ENCODE data around the gene INTS7. TPM values are rescaled to one million over a fixed set of nuclear protein-coding genes. Genes with fewer than 3 reads are reported as not detected.

INTS7 gene
- total RNA-seq, 2 experiments from 2014 or later: 2.9 to 3.2 TPM

GRCh38 chr1:211895126-211895759, 140.1 kb downstream of the INTS7 start:
- DNase-seq (no peak), ATAC-seq (ENCODE audit: poor library complexity) (no peak)
- TF ChIP-seq CTCF (IDR thresholded peaks at IDR 0.05): no peak
- intact Hi-C loops (cut with DNase I, micrococcal nuclease): no loop called here
- Histone ChIP-seq H3K9me3 (ENCODE audit: control insufficient read depth in 1 of 2, insufficient read depth in 1 of 2, low read length in 2 of 2) (no peaks in the 10 kb centered on the region), H3K27ac (ENCODE audit: low read depth in 1 of 2, low read length in 2 of 2) (no peak overlapping the region), H3K27me3 (ENCODE audit: control insufficient read depth in 1 of 2, insufficient read depth in 2 of 2, low read length in 2 of 2) (no peaks in the 10 kb centered on the region), H3K36me3 (ENCODE audit: insufficient read depth, low read length) (no peaks in the 10 kb centered on the region), H3K4me3 (ENCODE audit: low read length) (no peak overlapping the region), H3K4me1 (ENCODE audit: insufficient read depth, low read length) (no peaks in the 10 kb centered on the region)
- CTCF ChIA-PET: no interaction called here
- H3K27ac Mint-ChIP-seq: no peak overlapping the region
- H3K4me3 Mint-ChIP-seq: no peak overlapping the region
- no peaks in the 10 kb centered on the region for H3K9me3 Mint-ChIP-seq
- no peaks in the 10 kb centered on the region for H3K36me3 Mint-ChIP-seq (ENCODE audit: low read depth)
- H3K27me3 Mint-ChIP-seq: no peaks in the 10 kb centered on the region
- H3K4me1 Mint-ChIP-seq (ENCODE audit: low read depth): no peaks in the 10 kb centered on the region
- POLR2A ChIA-PET: no interaction called here

DNA sequence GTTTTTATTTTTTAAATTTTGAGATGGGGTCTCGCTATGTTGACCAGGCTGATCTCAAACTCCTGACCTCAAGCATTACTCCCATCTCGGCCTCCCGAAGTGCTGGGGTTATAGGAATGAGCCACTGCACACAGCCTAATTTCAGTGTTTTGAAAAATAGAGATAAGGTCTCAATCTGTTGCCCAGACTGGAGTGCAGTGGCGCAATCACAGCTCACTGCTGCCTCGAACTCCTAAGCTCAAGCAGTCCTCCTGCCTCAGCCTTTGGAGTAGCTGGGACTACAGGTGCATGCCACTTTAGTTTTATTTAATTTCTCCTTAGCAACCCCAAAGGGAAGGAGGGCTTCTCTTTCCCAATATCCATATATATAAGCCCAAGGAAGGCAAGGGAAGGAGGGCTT, 141.0 kb downstream of the INTS7 start:
- intact Hi-C loops (cut with DNase I, micrococcal nuclease): no loop called here
- ATAC-seq (ENCODE audit: poor library complexity) (no peak), DNase-seq (no peak)
- POLR2A ChIA-PET: no interaction called here
- no peaks in the 10 kb centered on the region for H3K9me3 Mint-ChIP-seq
- CTCF ChIA-PET: no interaction called here
- H3K4me3 ChIP-seq (ENCODE audit: low read length): no peak overlapping the region
- H3K36me3 ChIP-seq (ENCODE audit: insufficient read depth, low read length): no peaks in the 10 kb centered on the region
- no peak overlapping the region for H3K4me3 Mint-ChIP-seq
- H3K27ac Mint-ChIP-seq: no peak overlapping the region
- no peaks in the 10 kb centered on the region for H3K4me1 Mint-ChIP-seq (ENCODE audit: low read depth)
- H3K27me3 ChIP-seq (ENCODE audit: control insufficient read depth in 1 of 2, insufficient read depth in 2 of 2, low read length in 2 of 2): no peaks in the 10 kb centered on the region
- no peak overlapping the region for H3K27ac ChIP-seq (ENCODE audit: low read depth in 1 of 2, low read length in 2 of 2)
- H3K9me3 ChIP-seq (ENCODE audit: control insufficient read depth in 1 of 2, insufficient read depth in 1 of 2, low read length in 2 of 2): peaks cover 0 to under 1% of the 10 kb centered on the region in 2 experiments
- no peaks in the 10 kb centered on the region for H3K4me1 ChIP-seq (ENCODE audit: insufficient read depth, low read length)
- no peaks in the 10 kb centered on the region for H3K27me3 Mint-ChIP-seq
- H3K36me3 Mint-ChIP-seq (ENCODE audit: low read depth): no peaks in the 10 kb centered on the region
- no peak for TF ChIP-seq CTCF (IDR thresholded peaks at IDR 0.05)

- intact Hi-C loops (cut with DNase I, micrococcal nuclease): no loop called here
- Histone ChIP-seq H3K4me3 (ENCODE audit: low read length) (no peak overlapping the region), H3K27me3 (ENCODE audit: control insufficient read depth in 1 of 2, insufficient read depth in 2 of 2, low read length in 2 of 2) (no peaks in the 10 kb centered on the region), H3K9me3 (ENCODE audit: control insufficient read depth in 1 of 2, insufficient read depth in 1 of 2, low read length in 2 of 2) (peaks cover 0 to 7% of the 10 kb centered on the region in 2 experiments), H3K27ac (ENCODE audit: low read depth in 1 of 2, low read length in 2 of 2) (no peak overlapping the region), H3K4me1 (ENCODE audit: insufficient read depth, low read length) (no peaks in the 10 kb centered on the region), H3K36me3 (ENCODE audit: insufficient read depth, low read length) (no peaks in the 10 kb centered on the region)
- Mint-ChIP-seq H3K36me3 (ENCODE audit: low read depth) (no peaks in the 10 kb centered on the region), H3K9me3 (no peaks in the 10 kb centered on the region), H3K27me3 (peaks cover 4% of the 10 kb centered on the region), H3K27ac (no peak overlapping the region), H3K4me3 (no peak overlapping the region), H3K4me1 (ENCODE audit: low read depth) (no peaks in the 10 kb centered on the region)
- TF ChIP-seq CTCF (IDR thresholded peaks at IDR 0.05): no peak
- CTCF ChIA-PET: no interaction called here
- no peak for ATAC-seq (ENCODE audit: poor library complexity)
- no peak for DNase-seq
- POLR2A ChIA-PET: interaction anchor here (0.6 kb wide), 1 partner anchor 152 kb away, joined by 3 read pairs; no protein-coding TSS in a partner anchor
These were observed 142.1 kb downstream of the INTS7 start for GRCh38 chr1:211893260-211893659.

All from CD4-positive, alpha-beta T cell (primary cell).